ENCODE measurements around the gene EEFSEC.

DNA sequence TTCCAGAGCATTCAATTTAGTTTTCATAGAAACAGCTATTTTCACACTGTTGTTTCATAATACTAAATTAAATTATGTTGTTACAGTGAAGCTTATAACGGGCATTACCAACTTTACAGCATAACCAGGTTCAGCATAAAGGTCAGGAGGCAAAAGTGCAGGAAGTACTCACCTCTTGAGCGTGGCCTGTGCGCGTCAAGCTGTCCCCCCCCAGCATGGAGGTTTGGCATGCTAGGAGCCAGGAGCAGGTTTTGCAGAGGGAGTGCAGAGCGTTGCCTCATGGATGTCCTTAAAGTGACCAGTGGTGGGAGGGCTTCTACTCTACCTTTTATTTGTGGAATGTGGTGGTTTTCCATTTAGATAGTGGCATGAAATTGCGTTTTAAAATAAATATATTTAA, 104.4 kb downstream of the EEFSEC start:
- TF ChIP-seq, protein P1, sequence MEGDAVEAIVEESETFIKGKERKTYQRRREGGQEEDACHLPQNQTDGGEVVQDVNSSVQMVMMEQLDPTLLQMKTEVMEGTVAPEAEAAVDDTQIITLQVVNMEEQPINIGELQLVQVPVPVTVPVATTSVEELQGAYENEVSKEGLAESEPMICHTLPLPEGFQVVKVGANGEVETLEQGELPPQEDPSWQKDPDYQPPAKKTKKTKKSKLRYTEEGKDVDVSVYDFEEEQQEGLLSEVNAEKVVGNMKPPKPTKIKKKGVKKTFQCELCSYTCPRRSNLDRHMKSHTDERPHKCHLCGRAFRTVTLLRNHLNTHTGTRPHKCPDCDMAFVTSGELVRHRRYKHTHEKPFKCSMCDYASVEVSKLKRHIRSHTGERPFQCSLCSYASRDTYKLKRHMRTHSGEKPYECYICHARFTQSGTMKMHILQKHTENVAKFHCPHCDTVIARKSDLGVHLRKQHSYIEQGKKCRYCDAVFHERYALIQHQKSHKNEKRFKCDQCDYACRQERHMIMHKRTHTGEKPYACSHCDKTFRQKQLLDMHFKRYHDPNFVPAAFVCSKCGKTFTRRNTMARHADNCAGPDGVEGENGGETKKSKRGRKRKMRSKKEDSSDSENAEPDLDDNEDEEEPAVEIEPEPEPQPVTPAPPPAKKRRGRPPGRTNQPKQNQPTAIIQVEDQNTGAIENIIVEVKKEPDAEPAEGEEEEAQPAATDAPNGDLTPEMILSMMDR (IDR thresholded peaks at IDR 0.05; ENCODE audit: low read length): no peak
- TF ChIP-seq EZH2phosphoT487 (IDR thresholded peaks at IDR 0.05; ENCODE audit: low read length) (no peak), EZH2 (optimal IDR thresholded peaks at IDR 0.05; ENCODE audit: low read depth, low read length) (no peak)

Measured in MM.1S (cell line).